ENCODE results near the gene LCE1C.

The LCE1C gene

DNA sequence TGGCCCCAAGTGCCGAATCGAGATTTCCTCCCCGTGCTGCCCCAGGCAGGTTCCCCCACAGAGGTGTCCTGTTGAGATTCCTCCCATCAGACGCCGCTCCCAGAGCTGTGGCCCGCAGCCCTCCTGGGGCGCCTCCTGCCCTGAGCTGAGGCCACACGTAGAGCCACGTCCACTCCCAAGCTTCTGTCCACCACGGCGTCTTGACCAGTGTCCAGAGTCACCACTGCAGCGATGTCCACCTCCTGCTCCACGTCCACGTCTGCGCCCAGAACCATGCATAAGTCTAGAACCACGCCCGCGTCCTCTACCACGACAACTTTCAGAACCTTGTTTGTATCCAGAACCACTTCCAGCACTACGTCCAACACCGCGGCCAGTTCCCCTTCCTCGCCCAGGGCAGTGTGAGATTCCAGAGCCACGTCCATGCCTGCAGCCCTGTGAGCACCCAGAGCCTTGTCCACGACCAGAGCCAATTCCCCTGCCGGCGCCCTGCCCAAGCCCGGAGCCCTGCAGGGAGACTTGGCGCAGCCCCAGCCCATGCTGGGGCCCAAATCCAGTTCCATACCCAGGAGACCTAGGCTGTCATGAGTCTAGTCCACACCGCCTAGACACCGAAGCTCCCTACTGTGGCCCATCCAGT is 45.8 kb downstream of the LCE1C start:
- no peak for DNase-seq (ENCODE audit: low read depth in 1 of 2, low spot score in 1 of 2)

DNA sequence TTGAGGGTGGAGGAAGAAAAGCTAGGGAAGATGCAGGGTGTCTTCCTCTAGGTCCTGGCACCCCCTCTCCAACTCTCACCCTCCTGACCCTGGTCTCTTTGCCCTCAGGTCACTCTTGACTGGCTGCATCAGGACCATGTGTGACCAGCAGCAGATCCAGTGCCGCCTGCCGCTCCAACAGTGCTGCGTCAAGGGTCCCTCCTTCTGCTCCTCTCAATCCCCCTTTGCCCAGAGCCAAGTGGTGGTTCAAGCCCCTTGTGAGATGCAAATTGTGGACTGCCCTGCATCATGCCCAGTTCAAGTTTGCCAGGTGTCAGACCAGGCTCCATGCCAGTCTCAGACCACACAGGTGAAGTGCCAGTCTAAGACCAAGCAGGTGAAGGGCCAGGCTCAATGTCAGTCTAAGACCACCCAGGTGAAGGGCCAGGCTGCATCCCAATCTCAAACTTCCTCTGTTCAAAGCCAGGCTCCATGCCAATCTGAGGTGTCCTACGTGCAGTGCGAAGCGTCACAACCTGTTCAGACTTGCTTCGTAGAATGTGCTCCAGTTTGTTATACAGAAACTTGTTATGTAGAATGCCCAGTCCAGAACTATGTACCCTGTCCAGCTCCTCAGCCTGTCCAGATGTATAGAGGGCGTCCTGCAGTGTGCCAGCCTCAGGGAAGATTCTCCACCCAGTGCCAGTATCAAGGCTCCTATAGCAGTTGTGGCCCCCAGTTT is 46.8 kb downstream of the LCE1C start:
- DNase-seq (ENCODE audit: low read depth in 1 of 2, low spot score in 1 of 2): no peak

DNA sequence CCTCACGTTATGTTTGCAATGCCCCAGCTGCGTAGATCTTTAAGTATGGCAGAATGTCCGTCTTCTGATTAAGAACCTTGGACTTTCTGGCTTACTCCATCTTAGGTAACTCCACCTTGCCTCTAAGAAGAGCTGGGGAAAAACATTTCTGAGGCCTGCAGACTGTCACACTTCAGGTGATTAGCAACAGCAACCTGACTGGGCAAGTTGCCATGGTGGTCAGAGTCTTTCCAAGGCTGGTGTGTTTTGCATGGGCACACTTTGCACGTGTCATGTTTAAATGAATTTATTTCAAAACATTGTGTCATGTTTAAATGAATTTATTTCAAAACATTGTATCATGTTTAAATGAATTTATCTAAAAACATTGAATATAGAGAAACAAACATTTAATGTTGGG is 47.8 kb downstream of the LCE1C start:
- no peak for DNase-seq (ENCODE audit: low read depth in 1 of 2, low spot score in 1 of 2)

DNA sequence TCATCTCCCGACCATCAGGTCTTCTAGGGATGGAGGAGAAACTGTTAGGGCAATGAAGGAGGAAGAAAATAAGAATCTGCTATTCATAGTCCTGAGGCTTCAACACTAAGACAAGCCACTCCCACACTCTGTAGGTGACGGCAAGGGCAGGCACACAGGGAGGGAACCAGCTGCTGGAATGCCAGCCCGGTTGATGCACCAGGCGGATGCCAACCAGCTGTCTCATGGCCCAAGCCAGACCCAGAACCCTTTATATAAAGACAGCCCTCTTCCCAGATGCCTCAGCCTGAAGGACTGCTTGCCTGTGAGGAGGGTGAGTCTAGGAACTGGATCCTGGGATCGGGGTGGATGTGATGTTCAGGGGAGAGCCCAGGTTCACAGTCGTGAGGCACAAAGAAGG is 48.7 kb downstream of the LCE1C start, which contains the start of gene KPRP:
TSS of gene KPRP (plus strand) at position 279 of the 400 bp plus-strand sequence. CDS start 1,564 bp downstream, outside the sequence.
- DNase-seq (ENCODE audit: low read depth in 1 of 2, low spot score in 1 of 2): no peak

DNA sequence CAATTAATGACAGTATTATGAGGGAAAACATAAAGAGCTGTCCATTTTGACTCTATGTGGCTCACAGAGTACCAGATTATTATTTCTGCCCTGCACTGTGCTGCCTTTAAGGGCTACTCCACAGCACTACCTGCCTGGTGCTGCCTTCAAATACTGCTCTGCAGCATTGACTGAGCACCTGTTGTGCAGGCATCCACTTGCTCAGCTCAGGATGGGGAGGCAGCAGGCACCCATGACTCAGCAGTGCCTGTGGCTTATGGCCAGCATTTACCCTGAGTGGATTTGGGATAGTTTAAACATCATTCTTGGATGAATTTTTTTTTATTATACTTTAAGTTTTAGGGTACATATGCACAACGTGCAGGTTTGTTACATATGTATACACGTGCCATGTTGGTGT is 49.6 kb downstream of the LCE1C start:
- DNase-seq (ENCODE audit: low read depth in 1 of 2, low spot score in 1 of 2): no peak

Measured in activated T-helper 1 cell treated with anti-CD3 and anti-CD28 coated beads, Interleukin-2, amount 50 U/mL, for 16 hours (primary cell).